Memory B cell (primary cell): Measurements from ENCODE around the gene POM121L12.

ENCODE experiments used
- ATAC-seq: fragments of 150-1000 bp; cut with Tn5 transposase; 2 replicates; pipeline ENCODE4 v1.10.0; 2021; ENCODE audit warnings: low read depth, mild to moderate bottlenecking, moderate library complexity
- DNase-seq, 2 donors: peaks; one replicate each; pipeline ENCODE4 v3.0.0; 2022; ENCODE audit warnings: low spot score in 2 of 2
- H3K27ac Mint-ChIP-seq: one replicate; pipeline ENCODE4 v1.8.0; 2022; ENCODE audit warnings: mild to moderate bottlenecking, moderate library complexity, mixed read lengths
- H3K27me3 Mint-ChIP-seq: one replicate; pipeline ENCODE4 v1.8.0; 2022; ENCODE audit warnings: mixed read lengths
- H3K36me3 Mint-ChIP-seq: one replicate; pipeline ENCODE4 v1.8.0; 2022; ENCODE audit warnings: mild to moderate bottlenecking, mixed read lengths
- H3K4me1 Mint-ChIP-seq: one replicate; pipeline ENCODE4 v1.8.0; 2022; ENCODE audit warnings: mixed read lengths
- H3K4me3 Mint-ChIP-seq: one replicate; pipeline ENCODE4 v1.8.0; 2022; ENCODE audit warnings: mild to moderate bottlenecking, moderate library complexity, mixed read lengths
- H3K9me3 Mint-ChIP-seq: one replicate; pipeline ENCODE4 v1.8.0; 2022; ENCODE audit warnings: mixed read lengths

The POM121L12 gene

DNA sequence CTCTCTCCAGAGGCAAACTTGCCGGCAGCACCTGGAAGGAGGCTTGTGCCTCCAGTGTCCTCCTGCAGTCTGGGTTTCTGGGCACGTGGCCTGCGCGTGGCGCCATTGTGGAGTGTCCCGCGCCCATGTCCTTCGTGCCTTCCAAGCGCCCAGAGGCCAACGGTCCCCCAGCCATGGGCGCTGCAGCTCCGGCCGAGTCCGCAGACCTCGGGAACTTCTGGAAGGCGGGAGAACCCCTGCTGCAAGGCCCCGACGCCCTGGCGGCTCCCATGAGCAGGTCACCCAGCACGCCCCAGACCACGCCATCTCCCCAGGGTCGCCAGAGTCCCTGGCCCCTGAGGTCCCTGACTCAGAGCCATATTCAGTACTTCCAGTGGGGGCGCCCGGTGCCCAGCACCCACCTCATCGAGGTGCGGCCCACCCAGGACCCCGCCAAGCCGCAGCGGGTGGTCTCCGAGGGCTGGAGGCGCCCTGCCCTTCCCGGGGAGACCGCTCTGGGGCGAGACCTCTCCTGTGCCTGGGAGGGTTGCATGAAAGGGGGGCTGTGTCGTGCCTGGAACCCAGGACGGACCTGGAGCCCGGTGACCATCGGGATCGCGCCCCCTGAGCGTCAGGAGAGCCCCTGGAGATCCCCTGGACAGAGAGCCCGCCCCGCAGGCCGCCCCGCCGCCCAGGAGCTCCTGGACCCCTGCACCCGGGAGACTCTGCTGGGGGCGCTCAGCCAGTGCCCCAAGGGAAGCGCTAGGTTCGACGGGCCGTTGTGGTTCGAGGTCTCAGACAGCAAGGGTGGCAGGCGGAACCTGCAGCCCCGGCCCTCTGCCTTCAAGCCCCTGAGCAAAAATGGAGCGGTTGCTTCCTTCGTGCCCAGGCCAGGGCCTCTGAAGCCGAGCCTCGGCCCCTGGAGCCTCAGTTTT is at the start of gene POM121L12:
POM121L12 (plus strand) TSS at position 135 of the 914 bp plus-strand sequence; CDS start at position 174, 39 bp downstream.
- Mint-ChIP-seq H3K4me3 (no peak within 1 kb of the TSS), H3K27me3 (no peaks in the 10 kb centered on the region), H3K27ac (no peak within 1 kb of the TSS), H3K9me3 (peaks cover 16% of the 10 kb centered on the region), H3K36me3 (no peaks in the 10 kb centered on the region), H3K4me1 (no peaks in the 10 kb centered on the region)
- ATAC-seq, result no peak
- no peak for DNase-seq

DNA sequence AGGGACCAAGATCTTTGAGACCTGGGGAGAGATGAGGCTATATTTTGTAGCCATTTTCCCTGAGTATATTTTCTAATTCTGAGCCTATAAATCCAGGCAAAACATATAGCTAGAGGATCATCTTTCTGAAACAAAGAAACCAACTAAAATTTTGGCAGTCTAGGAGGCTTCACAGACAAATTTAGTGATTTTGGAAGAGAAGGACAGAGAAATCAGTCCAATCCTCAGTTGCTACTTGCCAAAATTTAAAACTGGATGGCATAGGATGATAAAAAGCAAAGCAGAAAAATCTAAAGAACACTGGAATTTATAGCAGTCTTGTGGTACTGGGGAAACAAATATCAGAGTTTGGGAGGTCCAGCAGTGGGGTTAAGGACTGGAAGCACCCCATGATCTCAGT is 43.4 kb upstream of the POM121L12 start:
- no peaks in the 10 kb centered on the region for H3K36me3 Mint-ChIP-seq
- H3K9me3 Mint-ChIP-seq, result peaks cover 10% of the 10 kb centered on the region
- no peak for ATAC-seq
- no peaks in the 10 kb centered on the region for H3K27me3 Mint-ChIP-seq
- H3K4me1 Mint-ChIP-seq, result no peaks in the 10 kb centered on the region
- no peak overlapping the region for H3K27ac Mint-ChIP-seq
- DNase-seq, result no peak
- no peak overlapping the region for H3K4me3 Mint-ChIP-seq

DNA sequence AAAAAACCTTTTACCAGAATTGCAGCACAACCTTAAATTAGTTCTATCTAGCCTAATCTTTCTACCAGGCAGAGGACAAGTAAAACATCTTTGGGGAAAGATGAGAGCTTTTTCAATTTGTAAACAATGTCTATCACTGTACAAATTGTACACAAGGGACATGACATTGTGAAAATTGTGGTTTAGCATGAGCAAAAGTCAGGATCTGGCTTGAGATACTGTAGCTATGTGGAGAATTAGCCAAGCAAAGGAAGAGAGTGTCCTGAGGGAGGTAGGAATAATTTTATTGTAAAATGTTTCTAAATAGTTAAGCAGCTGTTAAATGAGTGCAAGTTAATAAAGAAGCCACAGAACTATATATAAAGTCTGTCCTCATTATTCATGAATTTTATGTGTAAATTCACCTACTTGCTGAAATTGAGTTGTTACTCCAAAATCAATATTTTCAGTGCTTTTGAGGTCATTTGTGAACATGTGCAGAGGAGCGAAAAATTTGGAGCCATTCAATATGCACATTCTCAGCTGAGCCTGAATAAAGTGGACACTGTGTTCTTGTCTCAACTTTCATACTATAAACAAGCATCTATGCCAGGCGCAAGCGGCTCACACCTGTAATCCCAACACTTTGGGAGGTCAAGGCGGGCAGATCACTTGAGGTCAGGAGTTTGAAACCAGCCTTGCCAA is 42.8 kb upstream of the POM121L12 start:
- Mint-ChIP-seq H3K27me3 (no peaks in the 10 kb centered on the region), H3K4me1 (no peaks in the 10 kb centered on the region), H3K4me3 (no peak overlapping the region), H3K36me3 (no peaks in the 10 kb centered on the region), H3K27ac (no peak overlapping the region), H3K9me3 (peaks cover 10% of the 10 kb centered on the region)
- no peak for ATAC-seq
- DNase-seq, result no peak

DNA sequence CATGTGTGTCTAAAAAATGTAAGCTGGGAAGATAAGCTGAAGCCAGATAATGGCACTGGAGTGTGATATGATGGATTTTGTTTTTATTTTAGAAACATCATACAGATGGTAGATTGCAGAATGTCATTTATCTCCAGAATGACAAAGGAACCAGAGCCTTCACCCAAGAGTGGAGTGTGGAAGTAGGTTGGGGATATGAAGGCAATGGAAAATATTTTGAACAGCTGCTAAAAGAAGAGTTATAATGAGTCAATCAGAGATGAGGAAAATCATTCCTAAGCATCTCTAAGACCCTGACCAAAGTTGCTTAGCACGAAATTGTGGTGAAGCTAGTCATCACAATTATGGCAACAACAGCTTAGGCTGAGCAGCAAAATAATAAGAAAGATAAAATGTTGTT is 39.8 kb upstream of the POM121L12 start:
- DNase-seq (no peak), ATAC-seq (no peak)
- H3K4me3 Mint-ChIP-seq, result no peak overlapping the region
- H3K27ac Mint-ChIP-seq, result no peak overlapping the region
- peaks cover 6% of the 10 kb centered on the region for H3K9me3 Mint-ChIP-seq
- H3K36me3 Mint-ChIP-seq, result no peaks in the 10 kb centered on the region
- H3K27me3 Mint-ChIP-seq, result no peaks in the 10 kb centered on the region
- H3K4me1 Mint-ChIP-seq, result no peaks in the 10 kb centered on the region

DNA sequence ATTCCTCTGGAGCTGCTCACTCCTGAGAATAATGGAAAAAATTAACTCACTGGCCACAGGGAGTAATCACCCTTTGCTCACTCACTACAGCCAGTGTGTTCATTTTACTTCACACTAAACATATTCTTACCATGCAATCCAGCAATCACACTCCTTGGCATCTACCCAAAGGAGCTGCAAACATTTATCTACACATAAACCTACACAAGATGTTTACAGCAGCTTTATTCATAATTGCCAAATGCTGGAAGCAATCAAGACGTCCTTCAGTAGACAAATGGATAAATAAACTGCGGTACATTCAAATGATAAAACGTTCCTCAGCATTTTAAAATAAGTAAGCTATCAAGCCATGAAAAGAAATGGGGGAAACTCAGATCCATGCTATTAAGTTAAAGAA is 34.2 kb upstream of the POM121L12 start:
- Mint-ChIP-seq H3K4me3 (no peak overlapping the region), H3K9me3 (peaks cover 4% of the 10 kb centered on the region), H3K27ac (no peak overlapping the region), H3K36me3 (peaks cover 2% of the 10 kb centered on the region), H3K4me1 (no peaks in the 10 kb centered on the region), H3K27me3 (no peaks in the 10 kb centered on the region)
- DNase-seq (no peak), ATAC-seq (no peak)

DNA sequence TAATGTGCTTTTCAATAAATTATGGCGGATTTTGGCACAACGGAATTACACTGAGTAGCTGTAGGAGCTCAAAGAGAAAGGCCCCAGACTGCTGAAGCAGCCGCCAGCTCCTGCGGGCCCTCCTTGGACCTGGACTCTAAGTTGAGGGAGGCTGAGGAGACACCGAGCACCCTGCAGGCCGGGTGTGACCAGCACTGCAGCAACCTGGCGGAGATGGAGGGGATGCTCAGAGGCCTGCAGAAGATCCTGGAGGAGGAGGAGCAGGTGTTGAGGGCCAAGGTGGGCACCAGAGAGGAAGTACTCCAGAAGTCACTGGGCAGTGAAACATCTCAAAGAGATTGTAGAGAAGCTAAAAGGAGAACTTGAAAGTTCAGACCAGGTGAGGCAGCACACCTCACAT is 33.0 kb upstream of the POM121L12 start:
- peaks cover 2% of the 10 kb centered on the region for H3K36me3 Mint-ChIP-seq
- DNase-seq (no peak), ATAC-seq (no peak)
- no peak overlapping the region for H3K4me3 Mint-ChIP-seq
- peaks cover 8% of the 10 kb centered on the region for H3K9me3 Mint-ChIP-seq
- no peaks in the 10 kb centered on the region for H3K27me3 Mint-ChIP-seq
- H3K27ac Mint-ChIP-seq, result no peak overlapping the region
- no peaks in the 10 kb centered on the region for H3K4me1 Mint-ChIP-seq

DNA sequence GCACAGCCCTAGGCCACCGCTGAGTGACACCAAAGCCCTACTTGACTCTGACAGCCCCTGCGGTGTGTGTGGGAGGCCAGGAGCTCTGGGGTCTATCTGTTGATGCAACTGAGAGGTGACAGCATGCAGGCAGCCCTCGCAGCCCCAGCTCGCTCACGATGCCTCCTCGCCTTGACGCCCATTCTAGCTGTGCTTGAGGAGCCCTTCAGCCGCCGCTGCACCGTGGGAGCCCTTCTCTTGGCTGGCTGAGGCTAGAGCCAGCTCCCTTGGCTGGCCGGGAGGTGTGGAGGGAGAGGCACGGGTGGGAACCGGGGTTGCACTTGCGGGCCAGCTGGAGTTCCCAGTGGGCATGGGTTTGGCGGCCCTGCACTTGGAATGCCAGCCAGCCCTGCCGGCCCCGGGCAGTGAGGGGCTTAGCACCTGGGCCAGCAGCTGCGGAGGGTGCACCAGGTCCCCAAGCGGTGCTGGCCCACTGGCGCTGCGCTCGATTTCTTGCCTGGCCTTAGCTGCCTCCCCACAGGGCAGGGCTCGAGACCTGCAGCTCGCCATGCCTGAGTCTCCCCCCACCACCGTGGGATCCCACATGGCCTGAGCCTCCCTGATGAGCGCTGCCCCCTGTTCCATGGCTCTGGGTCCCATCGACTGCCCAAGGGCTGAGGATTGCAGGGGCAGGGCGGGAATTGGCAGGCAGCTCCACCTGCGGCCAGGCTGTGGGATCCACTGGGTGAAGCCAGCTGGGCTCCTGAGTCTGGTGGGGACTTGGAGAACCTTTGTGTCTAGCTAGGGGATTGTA is 31.6 kb upstream of the POM121L12 start:
- no peak for ATAC-seq
- H3K27me3 Mint-ChIP-seq, result no peaks in the 10 kb centered on the region

DNA sequence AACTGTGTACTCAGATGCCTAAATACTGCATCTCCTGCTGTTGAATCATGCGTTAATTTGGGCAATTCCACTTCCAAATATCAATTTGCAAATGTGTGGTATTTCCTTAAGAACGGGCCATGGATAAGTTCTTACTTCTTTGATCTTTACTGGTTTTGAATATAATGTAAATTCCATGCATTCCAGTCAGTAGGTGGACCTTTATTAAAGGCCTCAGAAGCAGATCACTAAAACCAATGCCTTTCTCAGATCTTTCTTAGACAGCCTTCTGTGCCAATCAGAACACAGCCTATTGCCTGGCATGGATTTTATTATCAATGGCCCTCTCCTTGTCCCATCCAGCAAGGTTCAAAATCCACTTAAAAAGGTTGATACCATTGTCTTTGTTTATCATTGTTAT is 21.5 kb upstream of the POM121L12 start:
- ATAC-seq (no peak), DNase-seq (no peak)
- H3K36me3 Mint-ChIP-seq, result no peaks in the 10 kb centered on the region
- no peak overlapping the region for H3K27ac Mint-ChIP-seq
- H3K27me3 Mint-ChIP-seq, result no peaks in the 10 kb centered on the region
- H3K4me3 Mint-ChIP-seq, result no peak overlapping the region
- peaks cover 10% of the 10 kb centered on the region for H3K9me3 Mint-ChIP-seq
- H3K4me1 Mint-ChIP-seq, result no peaks in the 10 kb centered on the region

More for the DNA sequence above, 31.6 kb upstream of the POM121L12 start:
- no peak overlapping the region for H3K4me3 Mint-ChIP-seq
- H3K27ac Mint-ChIP-seq, result no peak overlapping the region
- no peaks in the 10 kb centered on the region for H3K4me1 Mint-ChIP-seq
- DNase-seq, result no peak
- peaks cover 8% of the 10 kb centered on the region for H3K9me3 Mint-ChIP-seq
- H3K36me3 Mint-ChIP-seq, result peaks cover 2% of the 10 kb centered on the region

DNA sequence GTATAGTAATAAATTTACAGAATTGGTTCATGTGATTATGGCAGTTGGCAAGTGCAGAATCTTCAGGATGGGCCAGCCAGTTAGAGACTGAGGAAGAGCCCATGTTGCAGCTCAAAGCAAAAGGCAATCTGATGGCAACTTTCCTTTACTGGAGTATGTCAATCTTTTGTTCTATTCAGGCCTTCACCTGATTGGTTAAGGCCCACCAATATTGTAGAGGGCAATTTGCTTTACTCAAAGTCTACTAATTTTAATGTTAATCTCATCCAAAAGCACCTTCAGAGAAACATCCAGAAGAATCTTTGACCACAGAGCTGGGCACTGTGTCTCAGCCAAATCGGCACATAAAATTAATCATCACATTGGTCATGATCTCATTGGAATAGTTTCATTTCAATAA is 20.0 kb upstream of the POM121L12 start:
- no peak overlapping the region for H3K27ac Mint-ChIP-seq
- H3K36me3 Mint-ChIP-seq, result no peaks in the 10 kb centered on the region
- no peaks in the 10 kb centered on the region for H3K27me3 Mint-ChIP-seq
- no peak overlapping the region for H3K4me3 Mint-ChIP-seq
- H3K4me1 Mint-ChIP-seq, result no peaks in the 10 kb centered on the region
- H3K9me3 Mint-ChIP-seq, result peaks cover 11% of the 10 kb centered on the region
- ATAC-seq (no peak), DNase-seq (no peak)

DNA sequence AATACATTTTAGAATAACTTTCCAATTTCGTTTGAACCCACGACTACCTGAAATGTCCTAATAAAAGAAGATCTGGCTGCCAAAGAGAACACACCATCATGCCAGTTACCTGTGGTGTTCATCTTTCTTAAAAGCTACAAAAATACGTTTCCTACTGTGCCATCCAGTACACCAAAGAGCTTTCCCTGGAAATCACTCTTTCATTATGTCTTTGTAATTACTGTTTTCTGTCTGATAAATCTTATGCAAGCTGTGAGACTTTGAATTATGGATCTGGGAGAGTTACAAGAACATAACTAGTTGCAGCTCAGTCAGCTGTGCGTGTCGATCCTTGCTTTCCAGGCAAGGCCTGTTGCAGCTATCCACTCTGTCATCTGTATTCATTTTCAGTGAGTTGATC is 12.5 kb upstream of the POM121L12 start:
- peaks cover 6% of the 10 kb centered on the region for H3K9me3 Mint-ChIP-seq
- no peaks in the 10 kb centered on the region for H3K36me3 Mint-ChIP-seq
- no peaks in the 10 kb centered on the region for H3K4me1 Mint-ChIP-seq
- ATAC-seq (no peak), DNase-seq (no peak)
- H3K27me3 Mint-ChIP-seq, result no peaks in the 10 kb centered on the region
- H3K4me3 Mint-ChIP-seq, result no peak overlapping the region
- no peak overlapping the region for H3K27ac Mint-ChIP-seq

DNA sequence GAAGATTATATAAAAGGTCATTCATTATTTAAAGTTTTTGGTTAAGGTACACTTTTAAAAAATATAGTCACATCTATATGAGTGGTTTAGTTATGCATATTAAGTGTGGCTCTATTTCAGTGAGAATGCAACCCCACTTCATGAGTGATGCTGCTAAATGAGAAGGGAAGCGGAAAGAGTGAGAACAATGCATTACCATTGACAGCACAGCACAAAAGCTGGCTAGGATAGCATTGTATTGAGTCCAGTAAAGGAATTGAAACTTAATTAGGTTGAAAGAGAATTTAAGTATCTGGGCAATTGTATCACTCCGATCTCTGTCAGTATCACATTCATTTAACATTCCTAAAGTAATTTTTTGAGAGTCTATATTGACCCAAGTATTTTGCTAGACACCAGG is 13.2 kb downstream of the POM121L12 start:
- no peaks in the 10 kb centered on the region for H3K27me3 Mint-ChIP-seq
- no peaks in the 10 kb centered on the region for H3K4me1 Mint-ChIP-seq
- no peak overlapping the region for H3K4me3 Mint-ChIP-seq
- H3K9me3 Mint-ChIP-seq, result peaks cover 7% of the 10 kb centered on the region
- ATAC-seq (no peak), DNase-seq (no peak)
- no peaks in the 10 kb centered on the region for H3K36me3 Mint-ChIP-seq
- no peak overlapping the region for H3K27ac Mint-ChIP-seq

DNA sequence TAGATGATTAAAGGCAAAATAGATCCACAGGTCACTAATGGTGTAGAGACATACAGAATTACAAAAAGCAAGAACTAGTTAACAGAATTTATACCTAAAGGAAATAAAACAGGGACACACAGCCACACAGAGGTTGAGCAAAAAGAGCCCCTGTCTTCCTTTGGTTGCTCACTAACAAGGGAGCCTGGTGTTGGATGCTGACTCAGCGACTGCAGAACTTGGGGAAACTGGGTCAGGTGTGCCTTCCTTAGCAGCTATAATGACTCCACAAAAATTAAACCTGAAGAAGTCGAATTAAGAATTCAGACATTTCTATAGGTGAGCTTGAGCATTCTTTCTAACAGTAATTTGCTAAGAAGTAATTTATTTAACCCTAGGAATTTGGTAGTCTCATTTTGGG is 15.0 kb downstream of the POM121L12 start:
- no peaks in the 10 kb centered on the region for H3K27me3 Mint-ChIP-seq
- H3K9me3 Mint-ChIP-seq, result peaks cover 7% of the 10 kb centered on the region
- H3K4me1 Mint-ChIP-seq, result no peaks in the 10 kb centered on the region
- no peak overlapping the region for H3K27ac Mint-ChIP-seq
- DNase-seq, result no peak
- no peak for ATAC-seq
- H3K36me3 Mint-ChIP-seq, result no peaks in the 10 kb centered on the region
- H3K4me3 Mint-ChIP-seq, result no peak overlapping the region

DNA sequence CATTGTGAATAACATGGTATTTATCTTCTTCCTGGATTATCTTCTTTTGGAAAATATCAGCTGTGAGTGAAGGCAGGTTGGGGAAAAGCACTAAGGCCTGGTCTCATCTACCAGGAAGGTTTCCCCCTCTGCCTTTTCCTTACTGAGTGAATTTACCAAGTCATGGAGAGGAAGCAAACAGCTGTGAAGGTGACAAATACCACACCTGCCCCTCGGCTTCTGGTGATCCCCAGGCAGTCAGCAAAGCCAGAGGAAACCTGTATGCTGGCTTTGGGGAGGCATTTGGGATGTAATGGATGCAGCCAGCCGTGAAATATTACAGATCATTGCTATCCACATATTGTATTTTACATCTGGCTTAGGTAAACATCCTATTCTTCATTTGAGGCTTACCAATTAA is 24.2 kb downstream of the POM121L12 start:
- H3K4me1 Mint-ChIP-seq, result no peaks in the 10 kb centered on the region
- H3K27ac Mint-ChIP-seq, result no peak overlapping the region
- H3K9me3 Mint-ChIP-seq, result peaks cover 17% of the 10 kb centered on the region
- DNase-seq (no peak), ATAC-seq (no peak)
- H3K27me3 Mint-ChIP-seq, result no peaks in the 10 kb centered on the region
- no peak overlapping the region for H3K4me3 Mint-ChIP-seq
- no peaks in the 10 kb centered on the region for H3K36me3 Mint-ChIP-seq

DNA sequence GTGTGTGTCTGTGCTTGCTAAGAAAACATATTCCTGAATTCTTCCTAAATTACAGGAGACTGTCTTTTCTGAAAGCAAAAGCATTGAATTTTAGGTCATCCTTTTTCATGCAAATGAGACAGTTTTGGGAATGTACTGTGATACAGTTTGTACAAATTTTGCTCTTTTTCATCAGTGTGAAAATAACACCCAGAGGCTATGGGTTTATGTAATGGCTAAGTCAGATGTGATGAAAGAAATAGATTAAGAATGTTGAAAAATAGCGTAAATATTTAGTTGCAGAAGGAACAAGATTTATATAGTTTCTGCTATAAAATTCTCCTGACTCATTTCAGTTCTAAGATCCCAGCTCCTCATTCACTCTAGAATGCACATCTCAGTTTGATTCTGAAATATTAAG is 24.6 kb downstream of the POM121L12 start:
- H3K4me1 Mint-ChIP-seq, result no peaks in the 10 kb centered on the region
- H3K4me3 Mint-ChIP-seq, result no peak overlapping the region
- no peaks in the 10 kb centered on the region for H3K27me3 Mint-ChIP-seq
- H3K36me3 Mint-ChIP-seq, result no peaks in the 10 kb centered on the region
- peaks cover 17% of the 10 kb centered on the region for H3K9me3 Mint-ChIP-seq
- H3K27ac Mint-ChIP-seq, result no peak overlapping the region
- no peak for DNase-seq
- no peak for ATAC-seq
